Measurements from ENCODE around the gene PLIN3.

GRCh38 chr19:4821265-4821664, 46.2 kb downstream of the PLIN3 start:
- TF ChIP-seq CTCF (conservative IDR thresholded peaks at IDR 0.05 in 1 of 2, IDR thresholded peaks at IDR 0.05 in 1 of 2; ENCODE audit: low read depth in 1 of 2, low read length in 2 of 2): no peak
- TF ChIP-seq EZH2 (IDR thresholded peaks at IDR 0.05; ENCODE audit: low read length, missing control alignments): no peak
